Esophagus muscularis mucosa (tissue), 4 donors: Measurements from ENCODE around the gene CLIC5.

Source experiments
- CTCF ChIP-seq, 3 experiments: fragments of 200-600 bp in 2 of 3; fragments of 450-650 bp in 1 of 3; sonication (generic) in 2 of 3; IDR thresholded peaks; one replicate each; pipeline ENCODE4 v1.5.1; 2017 to 2019; ENCODE audit warnings: antibody characterized with exemption in 3 of 3, mild to moderate bottlenecking in 2 of 3, moderate library complexity in 1 of 3
- EP300 ChIP-seq: sonication (generic); formaldehyde crosslinking; IDR thresholded peaks from one replicate; pipeline ENCODE4 v1.6.1; 2017; ENCODE audit warnings: antibody characterized with exemption
- POLR2A ChIP-seq: fragments of 450-650 bp; IDR thresholded peaks from one replicate; pipeline ENCODE4 v1.6.1; 2017; ENCODE audit warnings: antibody characterized with exemption, moderate library complexity, mild to moderate bottlenecking, low read depth
- POLR2AphosphoS5 ChIP-seq, 2 donors: sonication (generic); formaldehyde crosslinking; IDR thresholded peaks; one replicate each; pipeline ENCODE4 v1.6.1; 2017; ENCODE audit warnings: antibody characterized with exemption in 2 of 2

GRCh38 chr6:45898941-45899682 lies 116.5 kb downstream of the CLIC5 start:
- TF ChIP-seq CTCF (IDR thresholded peaks at IDR 0.05) (no peak), EP300 (no peak), POLR2A (no peak), POLR2AphosphoS5 (IDR thresholded peaks at IDR 0.05) (no peak)
